GM13976 (cell line): ENCODE data around the gene KNCN.

Source experiments
- DNase-seq: peaks from one replicate; pipeline ENCODE4 v3.0.0; 2012; ENCODE audit warnings: low spot score
- in situ Hi-C: fragments of 300-500 bp; cut with MboI; formaldehyde crosslinking; loops from one replicate; pipeline ENCODE4 v1.12.0; 2022; ENCODE audit warnings: low sequenced_read_pairs, mixed read lengths, inconsistent platforms; ENCODE audit not compliant: unreplicated experiment
- TF ChIP-seq, protein P1 (sequence below): IDR thresholded peaks from 2 replicates; pipeline ENCODE4 v1.5.1; 2012; ENCODE audit warnings: borderline replicate concordance, mild to moderate bottlenecking; ENCODE audit not compliant: insufficient read depth; ENCODE audit errors: extremely low read depth, missing control alignments, control extremely low read depth

KNCN gene

DNA sequence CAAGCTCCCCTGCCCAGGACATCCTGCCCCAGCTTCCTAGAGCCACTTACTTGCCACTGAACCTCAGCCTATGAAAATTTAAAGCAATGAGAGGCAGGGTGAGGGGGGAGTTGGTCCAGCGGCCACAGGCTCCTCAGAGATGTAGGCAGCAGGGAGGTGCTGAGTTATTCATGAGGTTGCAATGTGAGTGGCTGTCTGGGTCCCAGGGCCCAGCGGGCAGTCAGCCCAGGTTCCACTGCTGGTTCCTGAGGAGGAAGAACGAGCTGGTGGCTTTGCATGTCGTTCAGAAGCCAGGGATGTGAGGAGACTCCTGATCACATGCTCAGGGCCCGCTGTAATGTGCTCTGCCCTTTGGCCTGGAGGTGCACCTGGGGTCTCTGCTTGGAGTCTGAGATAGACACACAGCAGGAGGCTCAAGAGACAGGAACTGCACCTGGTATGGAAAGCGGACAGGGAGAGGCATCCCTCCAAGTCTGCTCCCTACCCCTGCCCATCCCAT is at the start of gene KNCN:
Gene KNCN (minus strand): TSS at position 51 of the 499 bp plus-strand sequence. CDS start 432 bp downstream, outside the sequence.
- in situ Hi-C loops = no loop called here
- TF ChIP-seq, protein P1, sequence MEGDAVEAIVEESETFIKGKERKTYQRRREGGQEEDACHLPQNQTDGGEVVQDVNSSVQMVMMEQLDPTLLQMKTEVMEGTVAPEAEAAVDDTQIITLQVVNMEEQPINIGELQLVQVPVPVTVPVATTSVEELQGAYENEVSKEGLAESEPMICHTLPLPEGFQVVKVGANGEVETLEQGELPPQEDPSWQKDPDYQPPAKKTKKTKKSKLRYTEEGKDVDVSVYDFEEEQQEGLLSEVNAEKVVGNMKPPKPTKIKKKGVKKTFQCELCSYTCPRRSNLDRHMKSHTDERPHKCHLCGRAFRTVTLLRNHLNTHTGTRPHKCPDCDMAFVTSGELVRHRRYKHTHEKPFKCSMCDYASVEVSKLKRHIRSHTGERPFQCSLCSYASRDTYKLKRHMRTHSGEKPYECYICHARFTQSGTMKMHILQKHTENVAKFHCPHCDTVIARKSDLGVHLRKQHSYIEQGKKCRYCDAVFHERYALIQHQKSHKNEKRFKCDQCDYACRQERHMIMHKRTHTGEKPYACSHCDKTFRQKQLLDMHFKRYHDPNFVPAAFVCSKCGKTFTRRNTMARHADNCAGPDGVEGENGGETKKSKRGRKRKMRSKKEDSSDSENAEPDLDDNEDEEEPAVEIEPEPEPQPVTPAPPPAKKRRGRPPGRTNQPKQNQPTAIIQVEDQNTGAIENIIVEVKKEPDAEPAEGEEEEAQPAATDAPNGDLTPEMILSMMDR = no peak
- no peak for DNase-seq

DNA sequence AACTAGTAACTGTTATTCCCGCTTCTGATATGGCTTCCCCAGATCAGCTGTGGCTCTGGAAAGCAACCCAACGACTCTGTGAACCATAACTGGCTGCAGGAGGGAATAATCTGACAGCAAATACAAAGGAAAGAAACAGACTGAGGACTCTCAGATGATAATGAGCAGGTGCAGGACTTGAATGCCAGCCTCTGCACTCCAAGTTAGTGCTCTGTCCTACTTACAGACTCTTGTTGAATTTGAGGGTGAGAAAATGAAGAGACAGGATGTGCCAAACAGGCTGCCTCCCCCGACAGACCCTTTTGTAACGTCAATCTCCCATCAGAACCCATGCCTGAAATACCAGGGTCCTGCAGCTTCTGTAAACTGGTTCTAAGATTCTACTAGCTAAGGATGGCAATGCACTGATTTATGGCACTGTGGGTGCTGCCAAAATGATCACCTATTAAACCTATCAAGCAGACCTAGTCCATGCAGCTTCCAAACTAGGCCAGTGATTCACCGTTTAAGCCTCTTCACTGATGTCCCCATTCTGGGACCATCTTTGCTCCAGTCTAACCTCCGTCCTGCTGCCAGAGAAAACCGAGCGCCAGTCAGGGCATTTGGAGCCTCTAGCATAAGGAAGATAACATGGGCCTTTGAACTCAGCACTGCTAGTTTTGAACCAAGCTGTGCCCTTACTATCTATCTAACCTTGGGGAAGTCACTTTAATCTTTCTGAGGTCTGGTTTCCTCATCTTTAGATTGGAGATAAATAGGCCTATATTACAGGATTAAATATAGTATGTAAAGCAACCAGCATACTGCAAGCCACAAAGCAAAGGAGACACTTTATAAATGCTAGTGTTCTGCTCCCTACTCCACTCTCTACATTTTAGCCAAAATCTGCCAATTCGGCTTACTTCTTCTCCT is 47.9 kb upstream of the KNCN start:
- no peak for DNase-seq
- in situ Hi-C loops = no loop called here

DNA sequence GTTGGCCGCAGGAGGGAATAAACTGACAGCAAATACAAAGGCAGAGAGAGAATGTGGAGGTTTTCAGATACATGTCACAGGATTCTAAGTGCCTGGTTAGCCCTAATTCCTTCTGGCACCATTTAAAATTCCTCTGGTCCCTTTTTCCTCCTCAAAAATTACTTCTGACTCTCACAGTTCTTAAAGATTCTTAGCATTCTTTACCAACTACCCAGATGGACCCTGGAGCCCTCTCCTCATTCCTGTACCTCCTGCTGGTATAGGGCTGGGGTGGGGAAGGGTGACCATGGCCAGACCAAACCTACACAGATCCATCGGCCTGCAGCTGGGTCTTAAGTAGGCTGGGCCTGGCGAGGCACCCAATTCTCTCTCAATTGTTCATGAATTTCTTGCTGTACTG is 45.4 kb upstream of the KNCN start:
- no peak for DNase-seq
- in situ Hi-C loops = no loop called here
- TF ChIP-seq, protein P1 = no peak

More for the DNA sequence above, 47.9 kb upstream of the KNCN start:
- TF ChIP-seq, protein P1 = no peak

DNA sequence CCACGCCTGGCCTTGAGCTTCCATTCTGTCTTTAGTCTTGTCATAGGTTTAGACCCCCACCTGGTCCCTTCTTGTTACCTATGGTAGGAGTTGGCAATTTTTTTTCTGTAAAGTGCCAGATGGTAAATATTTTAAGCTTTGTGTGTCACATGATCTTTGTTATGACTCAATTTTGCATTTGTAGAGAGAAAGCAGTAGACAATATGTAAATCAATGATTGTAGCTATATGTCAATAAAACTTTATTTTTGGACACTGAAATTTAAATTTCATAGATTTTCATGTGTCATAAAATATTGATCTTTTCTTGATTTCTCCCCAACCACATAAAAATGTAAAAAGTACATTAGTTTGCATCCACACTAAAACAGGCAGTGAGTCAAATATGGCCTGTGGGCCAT is 44.6 kb upstream of the KNCN start:
- in situ Hi-C loops = no loop called here
- no peak for DNase-seq
- TF ChIP-seq, protein P1 = no peak

DNA sequence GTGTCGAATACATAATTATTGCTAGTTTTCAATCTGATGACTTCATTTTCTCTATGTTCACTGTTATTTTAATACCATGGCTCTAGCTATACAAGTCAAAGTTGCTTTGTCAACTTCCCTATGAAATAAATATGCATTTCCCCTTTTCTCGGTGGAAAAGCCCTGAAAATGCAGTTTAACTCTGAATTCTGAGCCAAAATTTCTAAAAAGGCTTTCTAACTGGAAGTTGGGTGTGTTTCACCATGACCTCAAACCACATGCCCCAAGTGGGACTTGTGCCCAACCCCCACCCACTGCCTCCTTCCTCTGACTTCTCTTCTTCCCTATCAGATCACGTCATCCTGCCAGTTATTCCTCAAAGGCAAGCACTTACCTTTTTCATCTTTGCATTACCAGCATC is 43.7 kb upstream of the KNCN start:
- DNase-seq = no peak
- in situ Hi-C loops = no loop called here
- TF ChIP-seq, protein P1 = no peak

DNA sequence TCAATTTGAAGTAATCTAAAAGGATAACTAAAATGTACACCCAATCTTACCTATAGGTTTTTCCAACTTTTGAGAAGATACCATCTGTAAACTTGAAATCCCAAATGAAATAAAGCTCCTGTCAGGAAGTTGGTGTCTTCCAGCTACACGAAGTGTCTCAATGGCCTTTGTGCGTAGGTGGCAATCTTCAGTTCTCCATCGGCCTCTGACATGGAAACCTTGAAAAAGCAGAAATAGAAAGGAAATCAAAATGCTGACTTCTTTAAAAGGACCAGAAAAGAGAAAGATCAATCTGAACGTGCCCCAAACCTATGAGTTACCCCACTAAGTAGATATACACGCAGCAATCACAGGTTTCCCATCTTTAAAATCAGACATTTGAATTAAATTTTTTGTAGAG is 42.6 kb upstream of the KNCN start:
- no peak for DNase-seq
- TF ChIP-seq, protein P1 = no peak
- in situ Hi-C loops = no loop called here
